GM12873 (cell line): ENCODE measurements around the gene CENPF.

Experiments
- CTCF ChIP-seq: IDR thresholded peaks from 2 replicates; pipeline ENCODE4 v1.5.1; 2012; ENCODE audit warnings: low read depth, mild to moderate bottlenecking, moderate library complexity, low read length, control low read depth; ENCODE audit not compliant: insufficient read depth; ENCODE audit errors: missing control alignments

CENPF gene

GRCh38 chr1:214567481-214567980 lies 35.5 kb upstream of the CENPF start:
- no peak for TF ChIP-seq CTCF

- no peak for TF ChIP-seq CTCF
Measured at GRCh38 chr1:214568328-214568727, 34.7 kb upstream of the CENPF start.

- TF ChIP-seq CTCF = no peak
Measured at GRCh38 chr1:214569357-214570004, 33.5 kb upstream of the CENPF start.

GRCh38 chr1:214570442-214570841 lies 32.6 kb upstream of the CENPF start:
- no peak for TF ChIP-seq CTCF

- no peak for TF ChIP-seq CTCF
Measured at GRCh38 chr1:214571281-214571680, 31.7 kb upstream of the CENPF start.

GRCh38 chr1:214573386-214574318 lies 29.3 kb upstream of the CENPF start:
- TF ChIP-seq CTCF = no peak

GRCh38 chr1:214574598-214575411 lies 28.2 kb upstream of the CENPF start:
- TF ChIP-seq CTCF = no peak
